T-helper 1 cell treated with Interleukin-12 subunit alpha and Interleukin-12 subunit beta and Interleukin-4 antibody, amounts not matched to agents 30 μg/mL and 1 μg/mL, for 36 hours (primary cell): ENCODE results near the gene RAX.
"Not testable (repeated sequence)": the region's sequence is repeated elsewhere in the genome, so short reads cannot be mapped to it uniquely, and the experiment has no call there.

ENCODE experiments used
- H3K27ac Mint-ChIP-seq: one replicate; pipeline ENCODE4 v1.8.0; 2021; ENCODE audit warnings: mild to moderate bottlenecking, mixed read lengths
- H3K27me3 Mint-ChIP-seq: one replicate; pipeline ENCODE4 v1.8.0; 2021; ENCODE audit warnings: low read depth, mixed read lengths
- H3K36me3 Mint-ChIP-seq: one replicate; pipeline ENCODE4 v1.8.0; 2021; ENCODE audit warnings: low read depth, mixed read lengths
- H3K4me1 Mint-ChIP-seq: one replicate; pipeline ENCODE4 v1.8.0; 2021; ENCODE audit warnings: low read depth, mixed read lengths
- H3K4me3 Mint-ChIP-seq: one replicate; pipeline ENCODE4 v1.8.0; 2021; ENCODE audit warnings: mild to moderate bottlenecking, moderate library complexity, mixed read lengths
- H3K9me3 Mint-ChIP-seq: one replicate; pipeline ENCODE4 v1.8.0; 2021; ENCODE audit warnings: mixed read lengths

Gene RAX

GRCh38 chr18:59268127-59268720 lies 5.0 kb downstream of the RAX start:
- H3K4me1 Mint-ChIP-seq, result peaks cover 13% of the 10 kb centered on the region
- H3K4me3 Mint-ChIP-seq, result peak overlapping the region; percentile 14
- no peaks in the 10 kb centered on the region for H3K9me3 Mint-ChIP-seq
- peaks cover 86% of the 10 kb centered on the region for H3K27me3 Mint-ChIP-seq
- no peak overlapping the region for H3K27ac Mint-ChIP-seq
- H3K36me3 Mint-ChIP-seq, result no peaks in the 10 kb centered on the region

DNA sequence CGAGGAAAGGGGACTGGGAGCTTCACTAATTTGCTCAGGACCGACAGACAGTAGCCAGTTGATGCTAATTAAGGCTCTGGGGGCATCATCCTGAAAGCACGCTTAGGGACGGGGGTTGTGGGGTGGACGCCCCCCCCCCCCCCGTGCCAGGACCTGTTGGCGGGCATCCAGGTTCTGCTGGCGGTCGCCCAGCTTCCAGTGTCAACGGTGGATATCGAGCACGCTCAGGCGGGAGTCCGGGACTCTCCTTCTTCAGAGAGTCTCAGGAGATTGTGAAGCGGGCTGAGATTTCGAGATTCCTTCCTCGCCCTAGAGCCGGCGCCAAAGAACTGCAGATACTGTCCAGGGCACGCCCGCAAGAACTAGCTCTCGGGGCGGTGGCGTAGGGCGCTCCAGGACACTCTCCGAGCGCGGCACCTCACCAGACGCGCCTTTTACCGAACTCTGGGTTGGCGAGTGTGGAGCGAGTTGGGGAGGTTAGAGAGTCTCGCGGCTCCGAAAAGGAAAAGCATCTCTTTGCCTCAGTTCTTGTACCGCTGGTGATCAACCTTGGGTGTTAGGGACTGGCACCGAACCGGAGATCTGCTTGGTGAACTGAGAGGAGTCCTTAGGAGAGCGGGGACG lies 5.6 kb downstream of the RAX start:
- Mint-ChIP-seq H3K36me3 (no peaks in the 10 kb centered on the region), H3K4me1 (peaks cover 13% of the 10 kb centered on the region), H3K27me3 (peaks cover 92% of the 10 kb centered on the region), H3K27ac (no peak overlapping the region), H3K4me3 (peak overlapping the region; percentile 14), H3K9me3 (no peaks in the 10 kb centered on the region)

DNA sequence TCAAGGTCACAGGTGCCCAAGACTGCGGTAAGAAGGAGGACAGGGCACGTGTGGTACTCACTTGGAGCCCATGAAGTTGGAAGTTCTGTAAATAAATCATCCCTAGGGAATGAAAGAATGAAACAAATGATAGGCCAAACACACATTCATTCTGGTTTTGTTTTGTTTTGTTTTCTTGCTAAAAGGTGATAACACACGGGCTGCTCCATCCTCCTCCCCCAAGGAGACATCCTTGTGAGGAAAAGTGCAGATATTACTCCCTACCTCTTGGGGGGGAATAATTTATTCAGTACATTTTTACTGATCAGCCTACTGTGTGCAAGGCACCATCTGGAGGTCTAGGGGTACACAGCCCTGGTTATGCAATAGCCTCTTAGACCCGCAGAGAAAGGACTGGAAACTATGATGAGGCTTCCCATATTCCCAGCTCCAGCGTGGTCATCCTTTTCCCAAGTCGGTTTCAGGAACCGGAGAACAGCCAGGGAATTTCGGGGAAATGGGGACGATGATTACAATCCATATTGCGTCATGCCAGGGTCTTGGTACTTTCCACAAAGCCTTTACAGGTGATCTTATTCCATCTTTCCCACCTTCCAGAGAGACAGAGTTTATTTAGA lies 6.3 kb downstream of the RAX start:
- peaks cover 95% of the 10 kb centered on the region for H3K27me3 Mint-ChIP-seq
- no peak overlapping the region for H3K27ac Mint-ChIP-seq
- H3K4me3 Mint-ChIP-seq, result no peak overlapping the region
- peaks cover 13% of the 10 kb centered on the region for H3K4me1 Mint-ChIP-seq
- no peaks in the 10 kb centered on the region for H3K9me3 Mint-ChIP-seq
- H3K36me3 Mint-ChIP-seq, result no peaks in the 10 kb centered on the region

GRCh38 chr18:59266459-59266858 lies 6.8 kb downstream of the RAX start:
- Mint-ChIP-seq H3K36me3 (no peaks in the 10 kb centered on the region), H3K9me3 (no peaks in the 10 kb centered on the region), H3K27ac (no peak overlapping the region), H3K27me3 (peaks cover 95% of the 10 kb centered on the region), H3K4me3 (peak overlapping the region; percentile 27), H3K4me1 (peaks cover 13% of the 10 kb centered on the region)

DNA sequence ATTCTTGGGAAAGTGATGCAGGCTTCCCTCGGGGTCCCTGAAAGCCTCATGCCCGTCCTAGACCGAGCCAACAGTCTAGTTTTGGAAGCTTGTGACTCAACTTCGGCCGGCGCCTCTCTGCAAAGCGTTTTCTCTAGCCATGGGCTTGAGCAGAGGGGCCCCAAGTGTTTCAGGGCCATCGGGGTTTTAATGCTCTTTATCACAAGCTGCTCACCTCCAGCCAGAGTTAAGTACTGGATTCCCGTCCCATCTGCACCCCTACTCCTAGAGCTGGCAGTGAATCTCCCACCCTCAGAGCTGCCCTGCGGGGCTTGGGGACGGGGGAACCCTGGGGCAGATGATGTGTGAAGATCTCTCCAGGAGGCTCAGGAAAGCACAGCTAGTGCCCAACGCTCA lies 7.3 kb downstream of the RAX start:
- peak overlapping the region; percentile 27 for H3K4me3 Mint-ChIP-seq
- H3K27ac Mint-ChIP-seq, result no peak overlapping the region
- peaks cover 13% of the 10 kb centered on the region for H3K4me1 Mint-ChIP-seq
- no peaks in the 10 kb centered on the region for H3K36me3 Mint-ChIP-seq
- no peaks in the 10 kb centered on the region for H3K9me3 Mint-ChIP-seq
- peaks cover 94% of the 10 kb centered on the region for H3K27me3 Mint-ChIP-seq

- H3K27ac Mint-ChIP-seq, result no peak overlapping the region
- peaks cover 93% of the 10 kb centered on the region for H3K27me3 Mint-ChIP-seq
- peak overlapping the region; percentile 66 for H3K4me3 Mint-ChIP-seq
- H3K4me1 Mint-ChIP-seq, result peaks cover 13% of the 10 kb centered on the region
- H3K36me3 Mint-ChIP-seq, result no peaks in the 10 kb centered on the region
- no peaks in the 10 kb centered on the region for H3K9me3 Mint-ChIP-seq
These were observed 7.8 kb downstream of the RAX start for GRCh38 chr18:59265246-59265973.

DNA sequence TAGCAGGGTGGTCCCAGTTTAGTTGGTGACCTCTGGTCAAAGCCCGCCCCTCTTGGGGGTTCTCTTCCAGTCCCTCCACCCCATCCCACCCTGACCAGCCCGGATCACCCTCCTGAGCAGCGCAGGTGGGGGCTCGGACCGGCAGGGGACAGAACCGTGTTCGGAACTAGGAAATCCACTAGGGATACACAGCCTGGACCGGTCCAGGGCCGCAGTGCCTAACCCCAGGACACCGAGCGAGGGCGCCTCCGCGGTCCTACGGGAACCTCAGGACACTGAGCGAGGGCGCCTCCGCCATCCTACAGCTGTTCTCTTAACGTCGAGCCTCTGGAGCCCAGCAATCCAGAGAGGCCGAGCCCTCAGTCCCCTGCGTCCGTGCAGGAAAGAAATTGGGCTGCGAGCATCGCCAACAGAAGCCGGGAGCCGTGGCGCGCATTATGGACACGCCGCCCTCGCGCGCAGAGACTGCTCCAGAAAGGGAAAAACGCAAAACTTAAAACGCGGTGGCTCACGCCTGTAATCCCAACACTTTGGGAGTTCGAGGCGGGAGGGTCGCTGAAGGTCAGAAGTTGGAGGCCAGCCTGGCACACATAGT lies 8.5 kb downstream of the RAX start:
- no peaks in the 10 kb centered on the region for H3K36me3 Mint-ChIP-seq
- peaks cover 12% of the 10 kb centered on the region for H3K4me1 Mint-ChIP-seq
- no peaks in the 10 kb centered on the region for H3K9me3 Mint-ChIP-seq
- H3K4me3 Mint-ChIP-seq, result peak overlapping the region; percentile 66
- peaks cover 93% of the 10 kb centered on the region for H3K27me3 Mint-ChIP-seq
- no peak overlapping the region for H3K27ac Mint-ChIP-seq

DNA sequence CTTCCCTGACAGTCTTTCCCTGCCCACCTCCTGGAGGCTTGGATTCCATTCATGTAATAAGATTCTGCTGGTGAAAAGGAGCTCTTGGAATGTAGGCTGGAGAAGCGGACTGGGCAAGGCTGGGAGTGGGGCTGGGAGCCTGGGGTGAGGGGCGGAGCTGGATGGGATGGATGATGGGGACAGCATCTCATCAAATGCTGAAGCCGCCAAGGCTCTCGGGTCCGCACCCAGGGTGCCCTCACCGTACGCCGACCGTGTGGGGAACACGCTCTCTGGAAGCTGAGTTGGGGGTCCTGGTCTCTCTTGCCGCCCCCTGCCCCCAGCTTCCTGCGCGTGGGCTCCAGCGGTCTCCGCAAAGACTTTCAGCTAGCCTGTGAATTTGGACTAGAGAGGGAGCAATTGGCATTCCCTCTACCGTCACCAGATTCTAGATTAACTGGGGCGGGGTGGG lies 9.1 kb downstream of the RAX start:
- Mint-ChIP-seq H3K9me3 (no peaks in the 10 kb centered on the region), H3K4me3 (no peak overlapping the region), H3K36me3 (no peaks in the 10 kb centered on the region), H3K27ac (no peak overlapping the region), H3K27me3 (peaks cover 94% of the 10 kb centered on the region), H3K4me1 (peaks cover 8% of the 10 kb centered on the region)

DNA sequence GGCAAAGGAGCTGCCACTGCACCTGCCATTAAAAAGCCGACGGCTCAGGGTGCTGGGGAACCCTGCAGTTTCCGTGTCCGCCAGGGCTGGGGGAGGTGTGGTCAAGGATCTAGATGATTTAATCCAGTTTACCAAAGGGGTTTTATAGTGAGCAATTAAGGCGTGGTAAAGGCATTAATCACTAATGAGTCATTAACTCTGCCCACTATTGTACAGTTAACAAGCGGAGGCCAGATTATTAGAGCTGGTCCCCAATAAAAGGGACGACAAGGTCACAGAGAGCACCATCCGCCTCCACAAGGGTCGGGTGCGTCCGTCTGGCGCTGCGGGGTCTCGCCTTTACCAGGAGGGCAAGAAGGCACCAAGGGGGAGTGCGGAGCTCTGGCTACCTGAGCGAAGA lies 9.6 kb downstream of the RAX start:
- peaks cover 95% of the 10 kb centered on the region for H3K27me3 Mint-ChIP-seq
- H3K27ac Mint-ChIP-seq, result no peak overlapping the region
- no peaks in the 10 kb centered on the region for H3K36me3 Mint-ChIP-seq
- H3K9me3 Mint-ChIP-seq, result no peaks in the 10 kb centered on the region
- peak overlapping the region; percentile 55 for H3K4me3 Mint-ChIP-seq
- peaks cover 7% of the 10 kb centered on the region for H3K4me1 Mint-ChIP-seq

- H3K27ac Mint-ChIP-seq, H3K36me3 Mint-ChIP-seq, H3K4me1 Mint-ChIP-seq, H3K9me3 Mint-ChIP-seq, H3K4me3 Mint-ChIP-seq: not testable (repeated sequence)
- H3K27me3 Mint-ChIP-seq, result peaks cover 87% of the 10 kb centered on the region
These were observed 11.0 kb downstream of the RAX start for GRCh38 chr18:59262243-59262642.

DNA sequence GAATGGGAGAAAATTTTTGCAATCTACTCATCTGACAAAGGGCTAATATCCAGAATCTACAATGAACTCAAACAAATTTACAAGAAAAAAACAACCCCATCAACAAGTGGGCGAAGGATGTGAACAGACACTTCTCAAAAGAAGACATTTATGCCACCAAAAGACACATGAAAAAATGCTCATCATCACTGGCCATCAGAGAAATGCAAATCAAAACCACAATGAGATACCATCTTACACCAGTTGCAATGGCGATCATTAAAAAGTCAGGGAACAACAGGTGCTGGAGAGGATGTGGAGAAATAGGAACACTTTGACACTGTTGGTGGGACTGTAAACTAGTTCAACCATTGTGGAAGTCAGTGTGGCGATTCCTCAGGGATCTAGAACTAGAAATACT lies 11.4 kb downstream of the RAX start:
- H3K27ac Mint-ChIP-seq, H3K4me3 Mint-ChIP-seq: not testable (repeated sequence)

GRCh38 chr18:59255491-59255890 lies 17.8 kb downstream of the RAX start:
- H3K4me3 Mint-ChIP-seq, H3K36me3 Mint-ChIP-seq, H3K9me3 Mint-ChIP-seq, H3K27ac Mint-ChIP-seq, H3K4me1 Mint-ChIP-seq: not testable (repeated sequence)
- H3K27me3 Mint-ChIP-seq, result peaks cover 45% of the 10 kb centered on the region

More for the DNA sequence above, 11.4 kb downstream of the RAX start:
- H3K4me1 Mint-ChIP-seq, H3K9me3 Mint-ChIP-seq, H3K36me3 Mint-ChIP-seq: not testable (repeated sequence)
- H3K27me3 Mint-ChIP-seq, result peaks cover 83% of the 10 kb centered on the region

DNA sequence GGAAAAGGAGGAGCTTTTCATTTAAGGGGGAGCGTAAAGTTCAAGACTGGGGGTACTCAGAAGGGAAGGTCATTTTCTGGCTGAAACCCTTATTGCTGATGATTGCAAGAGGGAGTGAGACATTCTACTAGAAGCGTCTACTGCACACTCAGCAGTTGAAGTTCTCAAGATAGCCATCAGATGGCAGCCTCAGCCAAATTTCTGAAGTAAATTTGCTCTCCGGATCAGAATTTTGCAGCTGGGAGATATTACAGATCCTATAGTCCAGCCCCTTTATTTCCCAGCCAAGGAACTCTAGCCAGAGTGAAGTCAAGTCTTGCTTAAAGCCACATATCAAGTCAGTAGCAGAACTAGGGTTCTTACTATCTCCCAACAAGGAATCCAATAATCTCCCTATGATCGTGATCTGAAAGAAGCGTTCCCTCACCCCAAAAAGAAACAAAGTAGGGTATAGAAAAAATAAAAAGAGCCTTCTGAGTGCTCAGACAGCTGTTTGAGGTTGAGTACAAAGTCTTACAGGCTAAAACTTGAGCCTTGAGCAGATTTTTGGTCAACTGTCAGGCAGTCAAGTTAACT lies 24.0 kb downstream of the RAX start:
- Mint-ChIP-seq H3K27me3 (peaks cover 52% of the 10 kb centered on the region), H3K4me3 (no peak overlapping the region), H3K4me1 (no peaks in the 10 kb centered on the region), H3K27ac (no peak overlapping the region), H3K9me3 (no peaks in the 10 kb centered on the region), H3K36me3 (no peaks in the 10 kb centered on the region)

DNA sequence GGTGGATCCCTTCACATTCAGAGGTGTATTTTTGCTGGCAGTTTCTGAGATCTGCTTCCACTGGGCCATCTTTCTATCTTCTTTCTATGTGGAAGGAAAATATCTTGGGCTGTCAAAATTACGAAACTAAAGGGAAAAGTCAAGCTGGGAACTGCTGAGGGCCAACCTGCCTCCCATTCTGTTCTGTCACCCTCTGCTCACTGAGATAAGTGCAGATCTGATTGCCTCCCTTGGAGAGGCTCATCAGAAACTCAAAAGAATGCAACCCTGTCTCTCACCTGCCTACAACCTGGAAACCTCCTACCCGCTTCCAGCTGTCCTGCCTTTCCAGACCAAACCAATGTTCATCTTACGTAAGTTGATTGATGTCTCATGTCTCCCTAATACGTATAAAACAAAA lies 26.5 kb downstream of the RAX start:
- peaks cover 43% of the 10 kb centered on the region for H3K27me3 Mint-ChIP-seq
- no peak overlapping the region for H3K27ac Mint-ChIP-seq
- H3K4me1 Mint-ChIP-seq, result no peaks in the 10 kb centered on the region
- H3K36me3 Mint-ChIP-seq, result no peaks in the 10 kb centered on the region
- H3K9me3 Mint-ChIP-seq, result no peaks in the 10 kb centered on the region
- no peak overlapping the region for H3K4me3 Mint-ChIP-seq
